Activated CD4-positive, alpha-beta T cell treated with anti-CD3 and anti-CD28 coated beads, Interleukin-2, amount 50 U/mL, for 48 hours (primary cell): ENCODE results near the gene MEF2D.

Source experiments
- DNase-seq, 2 experiments: peaks; one replicate each; pipeline ENCODE4 v3.0.0-alpha.2; 2020

The MEF2D gene

DNA sequence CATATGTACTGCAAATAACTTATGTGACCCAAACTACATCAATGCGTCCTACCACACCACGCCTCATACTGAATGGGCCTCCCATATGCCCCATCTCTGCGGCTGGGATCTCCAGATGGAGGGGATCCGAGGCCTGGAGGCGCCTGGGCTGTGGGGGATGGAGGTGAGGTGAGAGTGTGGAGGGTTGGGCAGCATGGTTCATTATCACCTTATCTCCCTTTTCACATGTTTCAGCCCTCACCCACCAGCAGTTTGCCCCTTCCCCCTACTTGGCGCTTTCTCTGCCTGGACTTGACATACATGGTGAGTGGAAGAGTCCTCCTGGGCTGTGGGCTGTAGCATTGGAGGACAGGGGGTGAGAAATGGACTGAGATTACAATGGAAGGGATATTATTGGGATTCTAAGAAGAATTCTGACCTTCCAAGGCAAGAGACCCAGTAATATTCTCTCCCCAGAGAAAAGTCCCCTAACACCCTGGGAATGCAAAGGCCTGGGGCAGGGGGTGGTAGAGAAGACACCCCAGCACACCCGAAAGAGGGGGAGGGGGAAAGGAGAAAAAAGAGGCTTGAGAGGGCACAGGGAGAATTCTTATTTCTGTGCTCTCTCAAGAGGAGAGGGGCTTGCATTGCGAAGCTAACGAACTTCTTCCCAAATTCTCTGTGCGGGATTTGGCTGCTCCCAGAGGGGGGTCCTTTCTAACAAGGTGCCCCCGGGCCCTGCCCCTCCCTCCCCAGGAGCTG lies 61.4 kb downstream of the MEF2D start:
- no peak for DNase-seq

DNA sequence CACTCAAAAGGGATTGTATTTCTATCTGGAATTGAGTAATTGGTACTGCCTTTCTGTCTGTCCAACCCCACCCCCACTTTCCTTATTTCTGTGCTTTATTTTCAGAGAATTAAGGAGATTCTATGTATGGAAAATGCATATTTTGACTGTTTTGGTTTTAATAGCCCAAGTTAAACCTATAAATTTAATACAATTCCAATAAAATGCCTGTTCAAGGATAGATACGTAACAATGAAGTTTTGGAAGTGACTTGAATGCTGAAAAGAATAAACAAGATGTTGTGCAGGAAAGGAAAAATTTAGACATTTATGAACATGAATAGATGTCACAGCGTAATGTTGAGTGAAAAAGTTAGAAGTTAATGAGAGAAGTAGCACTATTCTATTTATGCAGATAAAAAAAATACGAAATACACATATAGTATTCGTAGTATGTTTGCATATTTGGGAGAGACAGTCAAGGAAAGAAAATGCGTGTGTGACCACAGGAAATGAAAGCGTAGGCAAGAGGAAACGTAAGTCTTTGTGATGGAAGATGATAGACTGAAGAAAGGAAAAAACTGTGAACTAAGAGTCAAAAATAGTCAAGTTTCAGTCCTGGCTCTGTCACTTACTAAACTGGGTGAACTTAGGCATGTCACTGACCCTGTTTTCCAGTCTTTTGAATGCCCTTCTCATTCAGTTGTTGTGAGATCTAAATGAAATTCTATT lies 62.1 kb downstream of the MEF2D start:
- no peak for DNase-seq

DNA sequence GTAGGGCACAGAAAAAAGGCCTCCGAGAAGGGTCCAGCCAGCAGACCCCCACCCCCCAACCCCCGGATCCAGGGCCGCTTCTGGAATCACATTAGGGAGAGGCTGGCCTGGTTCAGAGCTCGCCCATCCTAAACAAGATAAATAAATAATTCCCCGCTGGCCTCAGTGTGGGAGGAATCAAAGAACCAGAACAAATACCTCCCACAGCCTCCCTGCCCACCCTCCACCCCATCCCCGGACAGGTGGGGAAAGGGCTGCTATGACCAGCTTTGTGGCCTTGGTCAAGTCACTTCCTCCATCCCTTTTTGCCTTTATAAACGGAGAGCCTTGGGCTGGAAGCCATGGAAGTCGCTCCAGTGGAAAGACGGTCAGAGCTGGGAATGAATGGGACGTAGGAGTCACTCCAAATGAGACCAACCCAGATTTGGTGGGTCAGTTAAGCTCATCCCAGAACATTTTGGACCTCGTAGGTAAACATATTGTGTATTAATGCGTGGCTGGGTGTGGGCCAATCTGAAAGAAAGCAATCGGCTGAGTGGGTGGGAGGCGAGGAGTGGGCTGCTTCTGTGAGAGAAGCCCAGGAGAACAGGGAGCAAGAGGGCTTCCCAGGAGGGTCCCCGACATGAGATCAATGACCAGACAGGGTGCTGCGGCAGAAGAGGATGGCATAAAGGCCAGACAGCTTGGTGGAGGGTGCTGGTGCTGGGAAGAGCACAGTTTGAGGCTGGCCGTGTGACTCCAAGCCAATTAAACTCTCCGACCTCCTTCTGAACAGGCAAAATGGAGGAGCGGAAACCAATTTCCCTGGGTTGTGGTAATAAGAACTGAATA lies 63.3 kb downstream of the MEF2D start:
- no peak for DNase-seq

DNA sequence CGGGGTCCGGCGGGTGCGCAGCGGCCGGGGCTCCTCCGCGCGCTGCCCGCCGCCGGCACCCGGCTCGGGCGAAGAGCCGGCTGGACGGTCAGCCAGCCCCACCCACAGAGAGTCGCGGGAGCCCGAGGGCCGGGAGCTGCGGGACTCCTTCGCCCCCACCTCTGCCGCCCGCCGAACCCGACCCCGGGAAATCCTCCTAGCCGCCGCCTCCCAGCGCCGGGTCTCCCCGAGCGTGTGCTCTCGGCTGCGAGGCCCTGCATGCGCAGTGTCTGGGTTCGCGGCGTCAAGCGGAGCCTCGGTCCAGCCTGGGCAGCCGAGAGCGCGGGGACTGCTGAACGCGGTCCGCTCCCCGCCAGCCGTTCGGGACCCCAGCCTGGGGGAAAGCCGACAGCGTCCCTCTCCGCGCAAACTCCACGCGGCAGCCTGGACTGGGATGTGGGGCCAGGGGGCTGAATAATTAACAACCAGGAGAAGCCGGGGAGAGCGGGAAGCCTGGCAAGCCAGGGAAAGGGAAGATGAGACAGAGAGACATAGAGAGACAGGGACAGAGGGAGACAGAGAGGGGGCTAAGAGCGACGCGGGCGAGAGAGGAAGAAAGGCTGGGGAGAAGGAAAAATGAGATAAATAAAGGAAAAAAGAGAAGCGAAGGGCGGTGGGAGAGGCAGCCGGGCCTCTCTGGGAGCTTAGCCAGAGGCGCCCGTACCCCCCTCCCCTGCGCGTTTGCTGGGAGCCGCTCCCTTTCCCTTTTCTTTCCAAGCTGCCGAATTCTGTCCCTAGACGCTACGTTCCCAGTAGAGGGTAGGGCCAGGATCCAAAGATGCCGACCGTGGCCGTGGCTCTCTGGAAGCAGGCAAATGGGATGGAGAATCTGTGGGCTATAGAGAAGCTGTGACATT lies 64.2 kb downstream of the MEF2D start:
- no peak for DNase-seq

DNA sequence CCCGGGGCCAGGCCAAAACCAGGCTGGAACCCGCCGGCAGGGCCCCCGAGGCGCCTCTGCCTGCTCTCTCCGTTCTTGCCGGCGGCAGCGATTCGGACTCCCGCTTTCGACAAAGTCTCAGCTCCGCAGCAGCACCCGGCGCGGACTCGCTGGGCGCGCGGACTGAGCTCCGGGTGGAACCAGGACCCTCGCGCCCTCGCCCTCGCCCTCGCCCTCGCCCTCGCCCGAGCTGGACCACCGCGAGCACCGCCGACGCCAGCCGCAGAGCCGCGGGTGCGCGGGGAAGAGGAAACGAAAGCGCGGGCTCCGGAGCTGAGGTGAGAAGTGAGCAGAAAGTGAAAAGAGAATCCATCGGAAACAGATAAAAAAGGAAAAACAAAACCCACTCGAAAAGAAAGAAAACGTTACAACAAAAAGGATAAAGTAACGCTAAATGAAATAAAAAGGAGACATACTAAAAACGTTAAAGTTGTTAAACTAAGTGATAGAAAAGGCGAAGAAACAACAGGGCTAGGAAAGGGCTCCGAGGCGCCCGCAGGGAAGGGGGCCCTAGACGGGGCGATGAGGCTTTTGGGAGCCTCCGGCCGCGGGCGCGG lies 64.9 kb downstream of the MEF2D start:
- DNase-seq: peak in 1 of 2 experiments; percentile 32

DNA sequence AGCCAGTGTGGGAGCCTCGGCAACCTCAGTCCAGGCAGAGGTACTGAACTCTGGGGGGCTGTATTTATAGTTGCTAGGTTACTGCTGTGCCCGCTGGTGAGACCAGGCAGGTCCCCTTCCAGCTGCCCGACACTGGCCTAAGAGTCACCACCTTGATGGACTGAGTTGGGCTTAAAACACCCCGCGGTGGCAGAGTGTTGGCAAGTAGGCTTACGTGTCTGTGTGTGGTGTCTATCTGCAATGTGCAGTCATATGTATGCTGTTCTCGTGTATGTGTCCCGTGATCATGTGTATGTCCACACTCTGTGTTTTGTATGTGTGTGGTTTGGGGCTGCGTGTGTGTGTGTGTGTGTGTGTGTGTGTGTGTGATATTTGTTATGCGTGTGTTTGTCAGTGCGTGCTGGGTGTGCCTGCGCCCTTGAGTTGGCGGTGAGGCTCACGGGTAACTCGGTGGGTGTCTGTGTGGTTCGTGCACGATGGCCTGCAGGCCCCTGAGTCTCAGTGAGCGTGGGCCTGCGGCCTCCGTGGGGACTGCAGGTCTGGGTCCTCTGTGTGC lies 65.5 kb downstream of the MEF2D start:
- no peak for DNase-seq

DNA sequence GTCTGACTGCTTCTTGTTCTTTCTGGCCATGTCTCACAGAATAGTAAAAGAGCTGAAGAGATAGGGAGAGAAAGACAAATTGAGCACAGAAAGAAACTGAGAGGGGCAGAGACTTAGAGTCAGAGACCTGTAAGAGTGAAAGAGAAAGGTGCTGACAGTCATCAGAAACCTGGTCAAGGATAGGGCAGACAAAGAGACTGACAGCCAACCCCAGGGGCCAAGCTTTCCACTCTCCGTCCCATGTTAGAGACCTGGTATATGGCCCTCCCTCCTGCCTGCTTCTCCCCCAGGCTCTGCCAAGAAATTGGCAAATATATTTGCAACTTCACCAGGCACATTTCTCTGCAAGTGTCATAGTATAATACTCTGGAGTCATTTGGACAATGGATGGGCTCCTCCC lies 67.0 kb downstream of the MEF2D start:
- no peak for DNase-seq

DNA sequence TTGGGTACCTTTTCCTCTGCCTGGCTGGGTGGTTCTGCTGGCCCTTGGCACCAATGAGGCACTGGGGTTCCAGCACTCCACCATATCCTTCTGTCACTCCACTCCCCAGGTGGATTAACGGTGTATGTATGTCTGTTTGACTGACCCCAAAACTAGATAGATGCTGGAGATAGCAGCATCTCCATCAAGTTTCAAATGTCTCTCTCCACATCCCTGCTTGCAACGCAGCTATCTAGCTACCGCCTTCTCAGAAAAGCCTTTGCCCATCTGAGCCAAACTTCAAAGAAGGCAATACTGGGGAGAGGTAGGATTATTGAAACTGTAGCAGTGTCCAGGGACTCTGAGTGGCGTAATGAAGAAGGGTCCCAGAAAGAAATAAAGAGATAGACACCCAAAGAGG lies 67.5 kb downstream of the MEF2D start:
- DNase-seq: no peak

DNA sequence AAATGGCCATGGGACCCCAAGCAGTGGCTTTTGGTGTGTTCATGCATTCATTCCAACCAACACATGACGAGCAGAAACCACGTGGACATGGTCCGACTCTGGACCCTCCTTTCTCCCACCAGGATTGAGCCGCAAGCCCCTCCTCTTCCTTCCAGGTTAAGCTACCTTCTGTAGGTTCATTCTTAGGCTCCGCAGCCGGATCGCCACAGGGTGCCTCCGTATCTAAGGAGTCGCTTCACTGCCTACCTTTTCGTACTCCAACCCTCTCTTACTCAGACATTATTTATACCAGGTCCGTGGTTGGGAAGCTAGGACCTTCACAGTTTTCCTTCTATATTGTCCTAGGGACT lies 67.9 kb downstream of the MEF2D start:
- no peak for DNase-seq

DNA sequence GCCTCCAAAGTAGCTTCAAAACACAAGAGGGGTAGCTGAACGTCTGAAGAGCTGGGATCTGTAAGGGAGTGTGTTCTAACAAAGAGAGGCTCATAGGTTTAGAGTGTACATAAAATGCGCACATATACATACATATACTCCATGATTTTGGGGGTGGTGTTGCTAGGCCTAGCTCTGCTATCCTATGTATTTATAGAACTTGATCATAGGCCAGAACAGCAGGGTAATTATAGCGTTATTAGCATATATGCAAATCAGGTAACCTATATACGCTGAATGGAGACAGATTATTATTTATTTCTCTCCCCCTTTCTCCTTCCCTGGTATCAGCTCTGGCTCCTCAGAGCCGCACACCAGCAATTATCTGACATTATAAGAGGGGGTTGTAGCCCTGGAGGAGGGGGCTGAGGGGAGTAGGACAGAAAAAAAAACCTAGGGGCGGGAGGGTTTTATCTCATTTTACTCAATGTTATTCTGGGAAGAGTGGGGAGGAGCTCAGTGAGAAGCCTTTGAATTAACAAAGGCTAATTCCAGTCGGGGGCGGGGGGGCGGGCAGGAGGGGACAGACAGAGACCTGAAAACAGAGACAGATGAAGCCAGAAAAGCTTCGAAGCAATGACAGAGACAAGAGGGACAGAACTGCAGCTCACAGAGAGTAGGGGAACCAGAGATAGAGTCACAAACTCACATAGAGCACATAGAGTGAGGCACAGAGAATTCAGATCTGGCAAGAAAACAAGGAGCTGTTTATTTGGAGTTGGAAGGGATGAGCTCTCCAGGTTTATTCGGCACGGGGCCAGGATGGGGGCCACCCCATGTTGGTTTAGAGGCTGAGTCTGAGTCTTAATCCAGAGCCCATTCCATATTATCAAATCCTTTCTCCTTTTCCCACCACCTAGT lies 68.6 kb downstream of the MEF2D start:
- no peak for DNase-seq

DNA sequence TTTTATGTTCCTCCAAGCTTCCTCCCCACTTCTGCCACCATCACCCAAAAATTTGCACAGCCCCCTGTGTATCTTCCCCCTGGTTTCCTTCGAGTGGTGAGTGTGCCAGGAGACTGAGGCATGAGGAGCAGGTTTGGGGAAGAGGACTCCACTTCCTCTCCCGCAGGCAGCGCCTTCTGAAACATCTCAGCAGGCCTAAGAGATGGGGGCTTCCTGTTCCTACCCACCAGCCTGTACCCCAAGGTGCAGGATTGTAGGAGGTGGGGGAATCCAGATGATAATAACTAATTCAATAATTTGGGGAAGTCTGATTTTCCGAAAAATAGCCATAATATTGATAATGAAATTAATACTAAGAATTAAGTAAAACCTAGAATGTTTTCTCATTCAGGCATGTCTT lies 69.2 kb downstream of the MEF2D start:
- no peak for DNase-seq

DNA sequence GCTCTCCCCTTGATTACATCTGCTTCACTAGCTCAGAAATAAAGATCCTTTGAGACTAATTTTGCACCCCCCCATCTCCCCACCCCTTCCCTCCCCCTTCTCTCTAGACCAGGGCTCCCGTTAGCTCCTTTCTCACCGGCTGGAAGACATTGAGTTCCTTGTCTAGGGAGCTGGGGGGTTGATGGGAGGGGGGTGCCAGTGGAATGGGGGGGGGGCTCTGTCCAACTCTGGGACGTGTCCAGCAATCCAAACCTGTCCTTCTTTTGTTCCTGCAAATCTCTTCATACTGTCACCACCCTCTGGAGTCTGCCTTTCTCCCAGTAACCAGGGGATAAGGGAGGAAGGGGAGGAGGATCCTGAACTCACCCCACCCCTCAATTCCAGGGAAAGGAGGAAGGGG lies 69.7 kb downstream of the MEF2D start:
- no peak for DNase-seq

DNA sequence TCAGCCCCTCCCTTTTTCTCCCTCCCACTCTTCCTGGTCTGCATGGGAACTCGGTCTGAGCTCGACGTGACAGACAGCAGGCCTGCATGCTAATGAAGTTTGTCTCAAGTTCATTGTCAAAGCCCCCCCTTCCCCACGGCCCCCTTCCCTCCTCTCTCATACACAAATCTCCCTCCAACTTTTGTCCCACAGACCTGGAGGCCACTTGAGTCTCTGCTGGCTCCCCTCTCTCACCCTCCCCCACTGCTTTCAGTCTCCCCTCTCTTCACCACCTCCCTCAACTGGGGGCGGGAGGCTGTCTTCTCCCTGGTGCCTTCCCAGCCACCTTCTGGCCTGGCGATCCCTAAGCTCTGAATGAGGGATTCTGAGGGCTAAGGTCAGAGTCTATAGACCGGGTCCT lies 70.3 kb downstream of the MEF2D start:
- DNase-seq: no peak

DNA sequence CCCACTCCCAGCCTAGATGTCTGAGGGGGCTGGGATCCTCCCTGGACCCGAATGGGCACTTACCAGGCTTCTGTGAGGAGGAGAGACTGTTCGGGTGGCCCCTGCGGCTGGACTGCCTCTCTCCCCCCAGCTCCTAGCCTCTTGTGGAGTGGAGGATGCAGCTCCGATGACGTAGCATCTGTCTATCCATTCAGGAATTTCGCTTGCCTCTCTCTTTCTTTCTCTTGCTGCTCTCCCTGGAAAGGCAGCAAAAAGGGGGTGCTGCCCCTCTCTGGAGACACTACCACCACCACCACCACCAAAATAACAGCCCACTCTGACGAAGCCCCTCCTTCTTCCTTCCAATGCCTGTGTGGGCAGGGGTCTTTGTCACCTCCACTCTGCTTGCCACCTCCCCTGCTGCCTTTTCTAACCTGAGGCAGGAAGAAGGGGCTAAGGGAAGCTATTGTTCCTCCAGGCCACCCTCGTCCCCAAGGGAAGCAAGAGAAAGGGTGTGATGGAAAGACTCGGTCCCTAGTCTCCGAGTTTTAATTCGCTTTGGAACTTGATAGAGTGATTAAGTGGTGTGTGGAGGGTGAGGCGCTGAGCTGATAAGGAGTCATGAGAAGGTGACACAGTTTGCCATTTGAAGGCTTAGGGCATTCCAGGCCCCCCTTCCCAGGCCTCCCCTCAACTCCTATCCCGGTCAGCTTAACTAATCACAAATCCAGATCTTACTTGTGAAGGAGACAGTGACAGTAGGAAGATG lies 71.1 kb downstream of the MEF2D start:
- no peak for DNase-seq

DNA sequence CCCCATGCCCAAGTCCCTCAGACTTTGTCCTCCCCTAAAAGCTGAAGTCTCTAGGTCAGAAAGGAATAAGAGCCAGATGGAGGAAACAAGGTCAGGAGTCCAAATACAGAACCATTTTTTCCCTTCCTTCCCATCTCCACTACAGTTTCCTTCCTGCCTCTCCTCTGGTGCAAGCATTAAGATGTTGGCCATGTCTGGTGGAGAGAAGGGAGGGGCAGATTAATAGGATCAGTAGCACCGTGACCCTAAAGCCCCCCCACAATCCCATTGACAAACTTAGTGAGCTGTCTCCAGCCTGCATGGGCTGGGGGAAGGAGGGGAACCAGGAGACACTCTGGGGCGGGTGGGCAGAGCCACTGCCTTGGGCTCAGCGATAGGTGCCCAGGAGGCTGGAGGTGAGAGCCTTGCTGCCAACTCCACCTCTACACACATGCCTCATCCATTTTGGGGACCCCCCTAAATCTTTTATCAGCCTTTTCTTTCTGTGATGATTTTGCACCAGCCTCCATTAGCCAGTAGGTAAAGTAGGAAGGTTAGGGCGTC lies 71.8 kb downstream of the MEF2D start:
- no peak for DNase-seq

DNA sequence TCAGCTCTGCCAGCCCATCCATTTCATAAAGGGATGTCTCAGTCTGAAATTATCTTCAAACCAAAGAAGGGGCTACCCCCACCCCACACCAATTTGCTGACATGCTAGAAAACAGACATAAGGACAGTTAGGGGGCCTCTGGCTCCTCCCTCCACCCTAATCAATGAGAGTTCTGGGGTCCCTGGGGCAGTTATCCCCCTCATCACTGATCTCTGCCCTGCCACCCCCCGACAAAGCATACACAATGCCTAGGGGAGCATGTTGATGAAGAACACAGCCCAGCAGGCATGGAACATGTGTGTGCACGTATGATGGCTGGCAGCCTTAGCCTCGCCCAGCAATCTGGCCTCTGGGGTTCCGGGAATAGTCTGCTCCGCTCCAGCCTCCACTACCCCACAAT lies 72.6 kb downstream of the MEF2D start:
- no peak for DNase-seq

DNA sequence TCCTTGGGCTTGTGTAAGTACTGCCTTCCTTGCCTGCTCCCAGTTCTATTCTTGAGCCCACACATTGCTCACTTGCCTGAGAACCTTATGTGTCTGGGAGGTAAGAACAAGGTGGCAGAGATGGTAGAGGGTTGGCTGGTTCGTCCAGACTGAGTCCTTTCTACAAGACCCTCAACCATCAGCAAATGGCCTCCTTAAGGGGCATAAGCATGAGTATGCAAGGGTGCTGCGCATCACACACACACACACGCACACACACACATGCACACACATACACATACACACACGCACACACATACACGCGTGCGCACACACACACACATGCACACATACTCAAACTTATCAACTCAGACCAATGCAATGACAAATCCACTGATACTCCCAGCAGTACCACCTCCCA lies 74.6 kb downstream of the MEF2D start:
- no peak for DNase-seq

DNA sequence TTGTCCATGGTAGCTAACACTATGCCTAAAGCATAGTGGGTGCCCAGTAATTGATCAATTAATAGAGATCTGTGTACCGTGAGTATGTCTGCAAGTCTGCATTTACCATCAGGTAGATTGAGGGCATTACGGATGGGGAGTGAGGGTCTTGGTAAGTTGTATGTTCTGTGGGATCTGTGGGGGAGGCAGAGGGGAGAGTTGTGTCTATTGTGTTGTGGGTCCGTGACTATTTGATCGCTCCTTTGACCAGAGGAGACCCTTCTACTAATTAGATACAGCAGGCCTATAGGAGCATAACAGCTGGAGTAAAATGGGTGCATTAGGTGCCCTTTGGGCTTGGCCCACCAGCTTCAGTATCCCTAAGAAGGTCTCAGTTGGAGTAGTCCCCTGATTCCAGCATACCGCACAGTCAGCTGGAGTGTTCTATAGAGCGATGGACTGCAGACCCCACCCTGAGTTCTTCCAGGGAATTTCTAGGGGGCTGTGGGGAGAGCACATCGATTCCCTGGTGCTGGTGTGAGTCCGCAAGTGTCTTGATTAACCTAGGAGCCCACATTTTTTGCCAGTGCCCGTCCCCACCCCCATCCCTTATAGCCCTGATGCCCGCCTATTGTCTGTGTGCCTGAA lies 75.7 kb downstream of the MEF2D start:
- no peak for DNase-seq
